MM.1S (cell line): ENCODE results near the gene POC1A.

Experiments used
- DNase-seq: peaks from one replicate; pipeline ENCODE4 v3.0.0-alpha.2; 2015
- H2AFZ ChIP-seq: fragments of 300-600 bp; sonication (generic); 2 replicates; pipeline ENCODE4 v1.6.0; 2016; ENCODE audit warnings: antibody characterized with exemption, low read length
- H3F3A ChIP-seq: fragments of 300-600 bp; sonication (generic); 2 replicates; pipeline ENCODE4 v1.6.1; 2016; ENCODE audit warnings: mild to moderate bottlenecking, antibody characterized with exemption, low read length, moderate library complexity, mixed read lengths; ENCODE audit not compliant: insufficient read depth
- H3K27ac ChIP-seq: fragments of 300-600 bp; sonication (generic); 2 replicates; pipeline ENCODE4 v1.5.1; 2016; ENCODE audit warnings: mild to moderate bottlenecking, low read length
- H3K27me3 ChIP-seq: fragments of 300-600 bp; sonication (generic); replicated peaks from 2 replicates; pipeline ENCODE4 v1.6.0; 2016; ENCODE audit warnings: low read length; ENCODE audit not compliant: insufficient read depth
- H3K36me3 ChIP-seq: fragments of 300-600 bp; sonication (generic); replicated peaks from 2 replicates; pipeline ENCODE4 v1.6.1; 2016; ENCODE audit warnings: mild to moderate bottlenecking, low read length, mixed read lengths; ENCODE audit not compliant: insufficient read depth
- H3K4me1 ChIP-seq: fragments of 300-600 bp; sonication (generic); 2 replicates; pipeline ENCODE4 v1.6.1; 2016; ENCODE audit warnings: low read length, mixed read lengths
- H3K4me2 ChIP-seq: fragments of 300-600 bp; sonication (generic); 2 replicates; pipeline ENCODE4 v1.6.0; 2016; ENCODE audit warnings: low read depth, low read length
- H3K4me3 ChIP-seq: fragments of 300-600 bp; sonication (generic); 2 replicates; pipeline ENCODE4 v1.5.1; 2016; ENCODE audit warnings: low read length, mixed read lengths
- H3K79me2 ChIP-seq: fragments of 300-600 bp; sonication (generic); 2 replicates; pipeline ENCODE4 v1.6.1; 2016; ENCODE audit warnings: mixed run types, low read length, mixed read lengths
- H3K9ac ChIP-seq: fragments of 300-600 bp; sonication (generic); 2 replicates; pipeline ENCODE4 v1.6.1; 2016; ENCODE audit warnings: low read length, mixed read lengths
- H3K9me2 ChIP-seq: fragments of 300-600 bp; sonication (generic); replicated peaks from 2 replicates; pipeline ENCODE4 v1.6.1; 2016; ENCODE audit warnings: mild to moderate bottlenecking, low read length, mixed read lengths; ENCODE audit not compliant: insufficient read depth
- H3K9me3 ChIP-seq: fragments of 300-600 bp; sonication (generic); replicated peaks from 2 replicates; pipeline ENCODE4 v1.6.1; 2016; ENCODE audit warnings: mild to moderate bottlenecking, low read length, mixed read lengths; ENCODE audit not compliant: insufficient read depth
- H4K20me1 ChIP-seq: fragments of 300-600 bp; sonication (generic); 2 replicates; pipeline ENCODE4 v1.6.1; 2016; ENCODE audit warnings: mild to moderate bottlenecking, low read length, moderate library complexity, mixed read lengths; ENCODE audit not compliant: insufficient read depth
- CTCF ChIP-seq: fragments of 300-600 bp; sonication (generic); IDR thresholded peaks from 2 replicates; pipeline ENCODE4 v1.5.1; 2016; ENCODE audit warnings: antibody characterized with exemption, low read length, mixed read lengths
- EZH2 ChIP-seq: fragments of 300-600 bp; sonication (generic); optimal IDR thresholded peaks from 2 replicates; pipeline ENCODE3; 2017; ENCODE audit warnings: low read depth, mild to moderate bottlenecking, antibody characterized with exemption, low read length, mixed read lengths
- EZH2phosphoT487 ChIP-seq: fragments of 300-600 bp; sonication (generic); IDR thresholded peaks from 2 replicates; pipeline ENCODE4 v1.6.1; 2018; ENCODE audit warnings: antibody characterized with exemption, low read length

The POC1A gene

GRCh38 chr3:52144796-52145735, 9.2 kb downstream of the POC1A start:
- no peaks in the 10 kb centered on the region for H3K27me3 ChIP-seq
- H3K36me3 ChIP-seq: no peaks in the 10 kb centered on the region; the same call in 1 of the 2 replicates
- no peak overlapping the region for H3K9ac ChIP-seq
- H3K4me2 ChIP-seq: no peak overlapping the region
- no peaks in the 10 kb centered on the region for H3F3A ChIP-seq
- no peaks in the 10 kb centered on the region for H3K9me2 ChIP-seq
- no peak overlapping the region for H2AFZ ChIP-seq
- no peak for TF ChIP-seq EZH2
- no peak for TF ChIP-seq CTCF
- TF ChIP-seq EZH2phosphoT487: no peak
- H3K27ac ChIP-seq: no peak overlapping the region
- 0 out of 2 replicates have a peak, but pooled peaks cover 6% of the 10 kb centered on the region for H3K79me2 ChIP-seq
- H3K4me1 ChIP-seq: no peaks in the 10 kb centered on the region
- H4K20me1 ChIP-seq: no peaks in the 10 kb centered on the region
- DNase-seq: no peak
- no peak overlapping the region for H3K4me3 ChIP-seq
- no peaks in the 10 kb centered on the region for H3K9me3 ChIP-seq

GRCh38 chr3:52144034-52144795, 10.0 kb downstream of the POC1A start:
- Histone ChIP-seq H3K9ac (no peak overlapping the region), H3K4me3 (no peak overlapping the region), H3K9me2 (no peaks in the 10 kb centered on the region), H3K4me2 (no peak overlapping the region), H3K79me2 (0 out of 2 replicates have a peak, but pooled peaks cover 6% of the 10 kb centered on the region), H3K9me3 (no peaks in the 10 kb centered on the region), H3K27me3 (no peaks in the 10 kb centered on the region), H3K36me3 (no peaks in the 10 kb centered on the region; the same call in 1 of the 2 replicates), H4K20me1 (no peaks in the 10 kb centered on the region), H2AFZ (no peak overlapping the region), H3F3A (no peaks in the 10 kb centered on the region), H3K4me1 (no peaks in the 10 kb centered on the region), H3K27ac (no peak overlapping the region)
- no peak for TF ChIP-seq EZH2phosphoT487
- peak; percentile 92 for TF ChIP-seq CTCF
- no peak for TF ChIP-seq EZH2
- peak; percentile 67 for DNase-seq

- H4K20me1 ChIP-seq: no peaks in the 10 kb centered on the region
- H3K27me3 ChIP-seq: no peaks in the 10 kb centered on the region
- H3F3A ChIP-seq: no peaks in the 10 kb centered on the region
- H3K9ac ChIP-seq: no peak overlapping the region
- H3K9me3 ChIP-seq: no peaks in the 10 kb centered on the region
- H3K4me3 ChIP-seq: no peak overlapping the region
- H2AFZ ChIP-seq: no peak overlapping the region
- H3K27ac ChIP-seq: no peak overlapping the region
- TF ChIP-seq EZH2phosphoT487: no peak
- no peak for TF ChIP-seq CTCF
- no peak for TF ChIP-seq EZH2
- H3K4me1 ChIP-seq: no peaks in the 10 kb centered on the region
- no peak overlapping the region for H3K4me2 ChIP-seq
- DNase-seq: no peak
- 0 out of 2 replicates have a peak, but pooled peaks cover 6% of the 10 kb centered on the region for H3K79me2 ChIP-seq
- H3K9me2 ChIP-seq: no peaks in the 10 kb centered on the region
- no peaks in the 10 kb centered on the region; the same call in 1 of the 2 replicates for H3K36me3 ChIP-seq
These were observed 10.6 kb downstream of the POC1A start for GRCh38 chr3:52143616-52144015.
